ENCODE results near the gene STX7. TPM values are rescaled to one million over a fixed set of nuclear protein-coding genes. Genes with fewer than 3 reads are reported as not detected.

STX7 gene
- total RNA-seq, 4 donors from 2014 or later: 30.1 to 48.2 (median 33.3) TPM

- TF ChIP-seq CTCF (IDR thresholded peaks at IDR 0.05) (peak in 1 of 3 donors; percentile 56), POLR2A (IDR thresholded peaks at IDR 0.05) (no peak)
- DNase-seq (ENCODE audit: low spot score in 2 of 2): peak in 1 of 2 donors; percentile 33
- intact Hi-C loops (cut with DNase I; ENCODE audit: low total_unique reads): loop anchor here (10.0 kb wide), 1 partner anchor 199 kb away; no protein-coding TSS in a partner anchor
- no peak overlapping the region for H3K4me3 ChIP-seq (ENCODE audit: low read depth, poor library complexity, severe bottlenecking)
- 27 to 28% methylated on average over 9 of the region's 9 CpGs for WGBS, 2 donors
Measured at GRCh38 chr6:132483779-132484679, 28.9 kb downstream of the STX7 start.

GRCh38 chr6:132482581-132482980 is 30.3 kb downstream of the STX7 start:
- WGBS, 2 donors: 48 to 52% methylated on average over 2 of the region's 2 CpGs
- DNase-seq (ENCODE audit: low spot score in 2 of 2): no peak
- TF ChIP-seq CTCF (IDR thresholded peaks at IDR 0.05) (no peak), POLR2A (IDR thresholded peaks at IDR 0.05) (no peak)
- intact Hi-C loops (cut with DNase I; ENCODE audit: low total_unique reads): loop anchor here (10.0 kb wide), 1 partner anchor 198 kb away; no protein-coding TSS in a partner anchor
- H3K4me3 ChIP-seq (ENCODE audit: low read depth, poor library complexity, severe bottlenecking): no peak overlapping the region

GRCh38 chr6:132481189-132481588 is 31.7 kb downstream of the STX7 start:
- TF ChIP-seq POLR2A (IDR thresholded peaks at IDR 0.05) (no peak), CTCF (IDR thresholded peaks at IDR 0.05) (no peak)
- intact Hi-C loops (cut with DNase I; ENCODE audit: low total_unique reads): loop anchor here (10.0 kb wide), 1 partner anchor 196 kb away; no protein-coding TSS in a partner anchor
- no peak overlapping the region for H3K4me3 ChIP-seq (ENCODE audit: low read depth, poor library complexity, severe bottlenecking)
- no peak for DNase-seq (ENCODE audit: low spot score in 2 of 2)

- no peak overlapping the region for H3K4me3 ChIP-seq (ENCODE audit: low read depth, poor library complexity, severe bottlenecking)
- TF ChIP-seq CTCF (IDR thresholded peaks at IDR 0.05): no peak
- TF ChIP-seq POLR2A (IDR thresholded peaks at IDR 0.05): no peak
- WGBS, 2 donors: 81 to 91% methylated on average over 2 of the region's 2 CpGs
- no peak for DNase-seq (ENCODE audit: low spot score in 2 of 2)
- intact Hi-C loops (cut with DNase I; ENCODE audit: low total_unique reads): no loop called here
Measured at GRCh38 chr6:132479131-132479530, 33.8 kb downstream of the STX7 start.

GRCh38 chr6:132478674-132479073 is 34.2 kb downstream of the STX7 start:
- H3K4me3 ChIP-seq (ENCODE audit: low read depth, poor library complexity, severe bottlenecking): no peak overlapping the region
- DNase-seq (ENCODE audit: low spot score in 2 of 2): no peak
- intact Hi-C loops (cut with DNase I; ENCODE audit: low total_unique reads): no loop called here
- TF ChIP-seq CTCF (IDR thresholded peaks at IDR 0.05): no peak
- WGBS, 2 donors: 90 to 98% methylated on average over 5 of the region's 5 CpGs
